GM18519 (cell line): Measurements from ENCODE around the gene TIRAP.

ENCODE experiments used
- ATAC-seq: cut with Tn5 transposase; IDR thresholded peaks from one replicate; pipeline ENCODE4 v1.9.1; 2021; ENCODE audit warnings: mild to moderate bottlenecking, moderate library complexity; ENCODE audit not compliant: unreplicated experiment, low FRiP score

TIRAP gene

DNA sequence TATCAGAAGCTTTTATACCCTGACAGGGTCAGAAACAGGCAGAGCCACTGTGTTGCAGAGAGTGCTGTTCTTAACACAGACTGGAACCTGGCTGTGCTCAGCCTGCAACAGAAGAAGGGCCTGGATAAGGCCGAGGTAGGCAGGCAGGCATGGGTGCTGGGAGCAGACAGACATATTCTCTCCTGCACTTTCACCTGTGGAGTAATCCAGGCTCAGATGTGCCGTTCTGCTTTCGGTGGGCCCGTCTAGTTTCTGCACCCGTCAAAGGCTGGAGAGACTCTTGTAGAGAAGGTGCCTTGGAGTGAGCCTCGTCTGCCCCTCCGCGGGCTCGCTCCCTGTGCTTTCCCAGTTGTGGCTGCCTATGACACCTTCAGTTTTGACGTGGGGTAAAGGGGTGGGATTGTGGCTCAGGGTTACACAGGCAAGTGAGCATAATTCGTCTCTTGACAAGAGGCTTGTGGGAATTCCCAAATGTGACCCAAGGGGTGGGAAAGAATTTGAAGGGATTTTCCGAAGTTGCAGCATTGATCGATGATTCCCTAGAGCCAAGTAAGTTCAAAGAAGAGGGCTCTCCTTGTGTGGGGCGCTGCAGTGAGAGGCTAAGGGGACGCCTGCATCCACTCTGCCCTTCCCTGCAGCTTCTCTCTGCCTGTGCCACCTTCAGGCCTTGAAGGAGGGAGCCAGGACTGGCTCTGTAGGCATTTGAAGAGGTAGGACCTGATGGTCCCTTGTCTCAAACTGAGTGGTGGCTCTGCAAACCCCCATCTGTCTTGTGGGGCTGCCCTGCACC, 56.4 kb downstream of the TIRAP start:
- ATAC-seq: no peak

DNA sequence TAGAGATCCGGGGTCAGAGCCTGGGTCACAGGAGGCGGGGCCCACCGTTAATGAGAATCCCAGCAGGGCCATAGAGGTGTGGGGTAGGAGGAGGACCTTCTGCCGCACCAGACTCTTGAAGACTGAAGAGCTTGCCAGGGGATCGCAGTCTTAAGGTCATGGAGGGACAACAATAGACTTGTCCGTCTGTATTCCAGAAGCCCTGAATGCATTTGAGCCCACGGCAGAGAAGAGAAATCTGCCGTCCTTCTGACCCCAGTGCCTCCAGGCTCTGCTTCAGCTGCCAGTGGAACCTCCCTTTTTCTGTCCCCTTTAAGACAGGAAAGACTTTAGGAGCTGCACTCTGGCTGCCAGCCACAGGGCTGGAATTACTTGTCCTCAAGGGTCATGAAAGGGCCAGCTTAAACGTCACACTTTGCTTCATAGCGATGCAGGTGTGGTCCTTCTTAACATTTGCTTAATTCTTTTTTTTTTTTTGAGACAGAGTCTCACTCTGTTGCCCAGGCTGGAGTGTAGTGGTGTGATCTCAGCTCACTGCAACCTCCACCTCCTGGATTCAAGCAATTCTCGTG, 57.1 kb downstream of the TIRAP start:
- ATAC-seq: no peak

DNA sequence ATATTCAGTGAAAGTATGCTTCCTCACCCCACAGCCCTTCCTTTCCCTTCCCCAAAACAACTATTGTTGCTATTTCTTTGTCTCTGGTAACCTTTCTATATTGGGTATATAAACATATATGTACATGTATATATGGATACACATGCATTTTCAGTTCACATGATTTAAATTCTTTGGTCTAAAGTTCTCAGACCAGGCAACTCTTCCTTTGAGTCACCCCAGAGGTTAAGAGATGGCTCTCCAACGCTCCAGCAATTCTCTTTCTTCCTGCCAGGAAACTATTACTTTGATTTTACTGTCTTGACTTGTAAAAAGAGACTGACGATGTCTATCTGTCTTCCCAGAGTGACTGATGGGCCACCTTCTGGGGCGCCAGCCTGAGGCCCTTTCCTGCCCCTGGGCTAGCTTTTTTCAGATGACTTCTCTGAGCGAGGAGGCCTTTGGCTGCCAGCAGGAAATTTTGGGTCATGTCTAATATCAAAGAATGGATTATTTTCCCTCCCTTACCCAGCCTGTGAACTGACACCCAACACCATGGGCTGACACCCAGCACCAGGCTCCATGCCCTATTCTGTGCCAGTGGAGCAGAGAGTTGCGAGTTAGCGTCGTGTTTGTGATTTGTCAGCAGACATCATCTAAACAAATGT, 58.2 kb downstream of the TIRAP start:
- ATAC-seq: no peak

DNA sequence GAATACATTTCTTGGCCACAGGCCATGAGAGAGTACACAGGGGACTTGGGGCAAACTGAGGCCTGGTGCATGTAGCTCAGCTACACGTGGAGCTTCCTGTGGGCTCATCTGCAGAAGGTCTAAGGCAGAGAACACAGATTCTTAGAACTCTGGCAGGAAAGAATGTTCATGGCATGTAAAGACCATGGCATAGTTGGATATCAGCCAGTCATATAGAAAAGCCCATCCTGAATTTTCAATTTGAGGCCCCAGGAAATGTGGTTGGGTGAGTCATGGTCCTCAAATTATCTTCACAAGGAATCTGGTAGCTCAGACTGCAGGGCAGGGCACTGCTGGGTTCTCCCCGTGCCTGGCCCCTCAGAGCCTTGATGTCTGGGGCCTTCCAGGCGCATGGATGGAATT, 58.9 kb downstream of the TIRAP start:
- no peak for ATAC-seq

DNA sequence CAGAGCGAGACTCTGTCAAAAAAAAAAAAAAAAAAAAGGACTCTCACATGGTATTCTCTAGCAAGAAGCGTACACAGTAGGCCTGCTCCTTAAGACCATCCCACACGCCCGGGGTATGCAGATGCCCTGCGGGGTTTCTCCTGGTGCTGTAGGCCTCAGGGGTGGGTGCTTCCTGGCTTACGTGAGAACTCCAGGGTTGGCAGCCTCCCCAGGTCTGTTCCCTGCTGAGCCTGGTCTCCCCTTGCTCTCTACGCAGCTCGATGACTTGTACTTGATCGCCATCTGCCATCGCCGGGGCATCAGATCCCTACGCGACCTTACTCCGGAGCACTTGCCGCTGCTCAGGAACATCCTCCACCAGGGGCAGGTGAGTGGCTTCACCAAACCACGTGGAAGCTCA, 60.2 kb downstream of the TIRAP start:
- no peak for ATAC-seq
